22Rv1 (cell line): Measurements from ENCODE around the gene NOXA1.
"Not testable (repeated sequence)": the region's sequence is repeated elsewhere in the genome, so short reads cannot be mapped to it uniquely, and the experiment has no call there.

Experiments used
- H3K27ac ChIP-seq: fragments of 450-650 bp; 2 replicates; pipeline ENCODE4 v1.5.1; 2017
- CTCF ChIP-seq: fragments of 450-650 bp; IDR thresholded peaks from 2 replicates; pipeline ENCODE4 v1.5.1; 2017; ENCODE audit warnings: mild to moderate bottlenecking
- ZFX ChIP-seq: fragments of 450-650 bp; IDR thresholded peaks from 2 replicates; pipeline ENCODE4 v1.6.1; 2017; ENCODE audit warnings: antibody characterized with exemption, borderline replicate concordance

NOXA1 gene

GRCh38 chr9:137462396-137462985 lies 39.3 kb downstream of the NOXA1 start:
- TF ChIP-seq ZFX, result no peak
- no peak for TF ChIP-seq CTCF
- H3K27ac ChIP-seq, result no peak overlapping the region

GRCh38 chr9:137462986-137463930 lies 40.1 kb downstream of the NOXA1 start:
- TF ChIP-seq ZFX (no peak), CTCF (no peak)
- no peak overlapping the region for H3K27ac ChIP-seq

GRCh38 chr9:137463931-137464290 lies 40.7 kb downstream of the NOXA1 start:
- no peak overlapping the region for H3K27ac ChIP-seq
- TF ChIP-seq ZFX (no peak), CTCF (no peak)

- TF ChIP-seq ZFX, result no peak
- TF ChIP-seq CTCF, result no peak
Measured at GRCh38 chr9:137464291-137464999, 41.3 kb downstream of the NOXA1 start.

GRCh38 chr9:137465000-137465719 lies 42.0 kb downstream of the NOXA1 start:
- TF ChIP-seq ZFX, result no peak
- no peak for TF ChIP-seq CTCF

More at GRCh38 chr9:137464291-137464999, 41.3 kb downstream of the NOXA1 start:
- H3K27ac ChIP-seq, result no peak overlapping the region

GRCh38 chr9:137465720-137466388 lies 42.7 kb downstream of the NOXA1 start:
- TF ChIP-seq CTCF (no peak), ZFX (no peak)
- no peak overlapping the region for H3K27ac ChIP-seq

More at GRCh38 chr9:137465000-137465719, 42.0 kb downstream of the NOXA1 start:
- no peak overlapping the region for H3K27ac ChIP-seq

GRCh38 chr9:137466389-137467085 lies 43.3 kb downstream of the NOXA1 start:
- H3K27ac ChIP-seq, result not testable (repeated sequence)
